Activated CD4-positive, alpha-beta T cell treated with anti-CD3 and anti-CD28 coated beads, Interleukin-2, Interleukin-6, amounts not matched to agents 100 ng/mL and 50 ng/mL, durations not matched to agents 16 hours and 8 hours (primary cell): Measurements from ENCODE around the gene VKORC1.

Source experiments
- DNase-seq: peaks from one replicate; pipeline ENCODE4 v3.0.0-alpha.2; 2020

VKORC1 gene

DNA sequence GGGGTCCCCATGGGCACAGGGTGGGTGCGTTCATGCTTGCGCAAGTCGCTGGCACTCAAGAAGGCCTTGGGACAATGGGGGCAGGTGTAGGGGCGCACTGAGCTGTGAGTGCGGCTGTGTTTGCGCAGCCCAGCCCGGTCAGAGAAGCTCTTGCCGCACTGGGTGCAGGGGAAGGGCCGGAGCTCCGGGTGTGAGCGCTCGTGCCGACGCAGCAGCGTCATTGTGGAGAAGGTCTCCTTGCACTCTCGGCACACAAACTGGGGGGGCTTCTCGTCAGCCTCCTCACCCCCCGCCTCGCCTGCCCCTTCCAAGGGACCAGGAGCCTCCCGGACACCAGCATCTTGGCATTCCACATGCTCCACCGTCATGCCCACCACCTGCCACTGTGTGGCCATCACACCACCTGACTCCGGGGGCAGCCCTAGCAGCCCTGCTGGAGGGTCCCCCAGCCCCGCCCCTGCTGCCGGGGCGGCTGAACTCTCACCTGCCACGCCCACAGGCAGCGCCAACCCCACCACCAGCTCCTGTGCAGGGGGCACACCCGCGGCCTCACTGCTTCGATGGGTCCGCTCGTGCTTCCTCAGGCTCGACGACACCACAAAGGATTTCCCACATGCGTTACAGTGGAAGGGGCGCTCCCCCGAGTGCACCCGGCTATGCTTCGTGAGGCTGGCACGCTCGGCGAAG, 33.3 kb downstream of the VKORC1 start:
- DNase-seq, result no peak

GRCh38 chr16:31055613-31056012, 39.0 kb downstream of the VKORC1 start:
- DNase-seq, result no peak

GRCh38 chr16:31052114-31052513, 42.5 kb downstream of the VKORC1 start:
- no peak for DNase-seq

DNA sequence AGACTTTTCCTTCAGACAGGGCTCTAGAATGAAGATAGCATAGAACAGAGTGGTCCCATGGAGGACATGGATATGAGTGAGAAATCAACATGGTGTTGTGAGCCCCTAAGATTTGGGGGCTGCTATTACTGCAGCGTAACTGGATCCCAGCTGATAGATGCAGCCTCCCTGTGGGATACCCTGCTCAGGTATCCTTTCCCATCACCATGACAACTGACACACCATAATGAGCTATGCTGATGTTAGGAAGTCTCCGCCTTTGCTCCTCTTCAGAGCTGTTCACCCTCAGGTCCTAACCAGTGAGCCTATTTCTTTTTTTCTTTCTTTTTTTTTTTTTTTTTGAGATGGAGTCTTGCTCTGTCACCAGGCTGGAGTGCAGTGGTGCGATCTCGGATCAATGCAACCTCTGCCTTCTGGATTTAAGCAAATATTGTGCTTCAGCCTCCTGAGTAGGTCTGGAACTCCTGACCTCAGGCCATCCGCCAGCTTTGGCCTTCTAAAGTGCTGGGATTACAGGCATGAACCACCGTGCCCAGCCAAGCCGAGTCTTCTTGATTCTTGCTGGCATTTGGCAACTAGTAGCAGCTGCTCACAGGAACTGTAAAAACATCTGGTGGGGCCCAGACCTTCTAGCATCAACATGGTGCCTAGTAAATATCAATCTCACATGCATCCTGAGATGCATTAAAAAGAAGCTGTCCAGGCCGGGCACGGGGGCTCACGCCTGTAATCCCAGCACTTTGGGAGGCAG, 44.1 kb downstream of the VKORC1 start:
- DNase-seq, result no peak

GRCh38 chr16:31043898-31044481, 50.6 kb downstream of the VKORC1 start:
- no peak for DNase-seq

GRCh38 chr16:31043352-31043751, 51.2 kb downstream of the VKORC1 start:
- no peak for DNase-seq

DNA sequence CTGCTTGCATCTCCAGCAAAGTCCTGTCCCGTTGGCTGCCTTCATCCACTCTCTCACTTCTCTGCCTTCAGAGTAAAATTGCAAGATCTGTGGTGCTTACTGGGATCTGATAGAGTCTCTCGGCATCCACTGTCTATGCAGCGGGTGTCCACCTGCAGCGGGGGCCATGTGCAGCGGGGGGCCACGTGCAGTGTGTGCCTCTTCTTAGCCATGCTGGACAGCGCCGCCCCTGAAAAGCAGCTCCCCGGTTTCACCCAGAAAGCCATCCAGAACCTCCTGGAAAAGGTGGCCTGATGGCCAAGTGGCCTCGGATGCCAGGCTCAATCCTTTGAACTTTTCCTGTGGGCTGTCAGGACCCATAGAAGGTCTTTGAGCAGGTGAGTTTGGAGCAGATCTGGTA, 51.7 kb downstream of the VKORC1 start:
- no peak for DNase-seq
